Ishikawa (cell line): ENCODE data around the gene ZNF782.

Experiments
- CEBPB ChIP-seq: IDR thresholded peaks from 2 replicates; pipeline ENCODE4 v1.6.1; 2012
- EP300 ChIP-seq: IDR thresholded peaks from 2 replicates; pipeline ENCODE4 v1.6.1; 2012; ENCODE audit warnings: borderline replicate concordance
- NFIC ChIP-seq: IDR thresholded peaks from 2 replicates; pipeline ENCODE4 v1.6.1; 2012
- RAD21 ChIP-seq: IDR thresholded peaks from 2 replicates; pipeline ENCODE4 v1.6.1; 2012; ENCODE audit warnings: low read depth
- TAF1 ChIP-seq: IDR thresholded peaks from 2 replicates; pipeline ENCODE4 v1.6.1; 2012; ENCODE audit warnings: low read depth, mild to moderate bottlenecking
- TEAD4 ChIP-seq: IDR thresholded peaks from 2 replicates; pipeline ENCODE4 v1.6.1; 2012
- YY1 ChIP-seq: IDR thresholded peaks from 2 replicates; pipeline ENCODE4 v1.6.1; 2012; ENCODE audit warnings: low read depth
- TF ChIP-seq, protein P1 (sequence below): IDR thresholded peaks from 2 replicates; pipeline ENCODE4 v1.6.1; 2012
- TF ChIP-seq, protein P2 (sequence below): IDR thresholded peaks from 2 replicates; pipeline ENCODE4 v1.6.1; 2012; ENCODE audit warnings: low read depth, mild to moderate bottlenecking
- TF ChIP-seq, protein P3 (sequence below): IDR thresholded peaks from 2 replicates; pipeline ENCODE4 v1.6.1; 2012

DNA sequence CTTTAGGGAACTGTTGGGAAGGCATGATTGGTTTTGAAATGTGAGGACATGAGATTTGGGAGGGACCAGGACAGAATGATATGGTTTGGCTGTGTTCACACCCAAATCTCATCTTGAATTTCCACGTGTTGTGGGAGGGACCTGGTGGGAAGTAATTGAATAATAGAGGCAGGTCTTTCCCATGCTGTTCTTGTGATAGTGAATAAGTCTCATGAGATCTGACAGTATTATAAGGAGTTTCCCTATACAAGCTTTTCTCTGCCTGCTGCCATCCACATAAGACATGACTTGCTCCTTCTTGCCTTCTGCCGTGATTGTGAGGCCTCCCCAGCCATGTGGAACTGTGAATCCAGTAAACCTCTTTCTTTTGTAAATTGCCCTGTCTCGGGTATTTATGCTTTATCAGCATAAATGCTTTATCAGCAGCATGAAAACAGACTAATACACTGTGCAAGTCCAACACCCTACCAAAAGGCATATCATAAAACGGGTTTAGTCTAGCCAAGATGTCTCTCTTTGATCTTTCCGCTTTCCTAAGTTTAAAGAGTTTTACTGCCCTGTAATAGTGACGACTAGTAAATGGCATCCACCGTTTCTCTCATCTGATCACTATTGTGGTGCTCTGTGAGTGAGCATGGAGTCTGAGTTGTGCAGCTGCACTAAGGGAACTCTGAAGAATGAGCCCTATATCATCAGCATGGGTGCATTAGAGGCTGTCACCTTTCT lies 12.9 kb upstream of the ZNF782 start:
- TF ChIP-seq, protein P1, sequence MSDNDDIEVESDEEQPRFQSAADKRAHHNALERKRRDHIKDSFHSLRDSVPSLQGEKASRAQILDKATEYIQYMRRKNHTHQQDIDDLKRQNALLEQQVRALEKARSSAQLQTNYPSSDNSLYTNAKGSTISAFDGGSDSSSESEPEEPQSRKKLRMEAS: no peak
- no peak for TF ChIP-seq EP300
- no peak for TF ChIP-seq YY1
- TF ChIP-seq CEBPB: no peak
- TF ChIP-seq TEAD4: no peak
- no peak for TF ChIP-seq NFIC
- TF ChIP-seq TAF1: no peak
- TF ChIP-seq, protein P2, sequence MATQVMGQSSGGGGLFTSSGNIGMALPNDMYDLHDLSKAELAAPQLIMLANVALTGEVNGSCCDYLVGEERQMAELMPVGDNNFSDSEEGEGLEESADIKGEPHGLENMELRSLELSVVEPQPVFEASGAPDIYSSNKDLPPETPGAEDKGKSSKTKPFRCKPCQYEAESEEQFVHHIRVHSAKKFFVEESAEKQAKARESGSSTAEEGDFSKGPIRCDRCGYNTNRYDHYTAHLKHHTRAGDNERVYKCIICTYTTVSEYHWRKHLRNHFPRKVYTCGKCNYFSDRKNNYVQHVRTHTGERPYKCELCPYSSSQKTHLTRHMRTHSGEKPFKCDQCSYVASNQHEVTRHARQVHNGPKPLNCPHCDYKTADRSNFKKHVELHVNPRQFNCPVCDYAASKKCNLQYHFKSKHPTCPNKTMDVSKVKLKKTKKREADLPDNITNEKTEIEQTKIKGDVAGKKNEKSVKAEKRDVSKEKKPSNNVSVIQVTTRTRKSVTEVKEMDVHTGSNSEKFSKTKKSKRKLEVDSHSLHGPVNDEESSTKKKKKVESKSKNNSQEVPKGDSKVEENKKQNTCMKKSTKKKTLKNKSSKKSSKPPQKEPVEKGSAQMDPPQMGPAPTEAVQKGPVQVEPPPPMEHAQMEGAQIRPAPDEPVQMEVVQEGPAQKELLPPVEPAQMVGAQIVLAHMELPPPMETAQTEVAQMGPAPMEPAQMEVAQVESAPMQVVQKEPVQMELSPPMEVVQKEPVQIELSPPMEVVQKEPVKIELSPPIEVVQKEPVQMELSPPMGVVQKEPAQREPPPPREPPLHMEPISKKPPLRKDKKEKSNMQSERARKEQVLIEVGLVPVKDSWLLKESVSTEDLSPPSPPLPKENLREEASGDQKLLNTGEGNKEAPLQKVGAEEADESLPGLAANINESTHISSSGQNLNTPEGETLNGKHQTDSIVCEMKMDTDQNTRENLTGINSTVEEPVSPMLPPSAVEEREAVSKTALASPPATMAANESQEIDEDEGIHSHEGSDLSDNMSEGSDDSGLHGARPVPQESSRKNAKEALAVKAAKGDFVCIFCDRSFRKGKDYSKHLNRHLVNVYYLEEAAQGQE: no peak
- no peak for TF ChIP-seq RAD21
- TF ChIP-seq, protein P3, sequence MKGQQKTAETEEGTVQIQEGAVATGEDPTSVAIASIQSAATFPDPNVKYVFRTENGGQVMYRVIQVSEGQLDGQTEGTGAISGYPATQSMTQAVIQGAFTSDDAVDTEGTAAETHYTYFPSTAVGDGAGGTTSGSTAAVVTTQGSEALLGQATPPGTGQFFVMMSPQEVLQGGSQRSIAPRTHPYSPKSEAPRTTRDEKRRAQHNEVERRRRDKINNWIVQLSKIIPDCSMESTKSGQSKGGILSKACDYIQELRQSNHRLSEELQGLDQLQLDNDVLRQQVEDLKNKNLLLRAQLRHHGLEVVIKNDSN: no peak
